HTERT RPE-1 (cell line): ENCODE results near the gene KIFC3.
"Not testable (repeated sequence)": the region's sequence is repeated elsewhere in the genome, so short reads cannot be mapped to it uniquely, and the experiment has no call there.

ENCODE experiments used
- in situ Hi-C: fragments of 300-500 bp; cut with MboI; formaldehyde crosslinking; loops from 4 replicates; pipeline ENCODE4 v1.14.3; 2020; ENCODE audit warnings: low sequenced_read_pairs

KIFC3 gene

GRCh38 chr16:57825298-57826044 is 23.2 kb upstream of the KIFC3 start:
- in situ Hi-C loops, result no loop called here

- in situ Hi-C loops, result no loop called here
Observed at GRCh38 chr16:57824888-57825287, 22.6 kb upstream of the KIFC3 start.

GRCh38 chr16:57823836-57824235 is 21.5 kb upstream of the KIFC3 start:
- in situ Hi-C loops, result no loop called here

- in situ Hi-C loops, result no loop called here
Observed at GRCh38 chr16:57822856-57823255, 20.6 kb upstream of the KIFC3 start.

- in situ Hi-C loops, result no loop called here
Observed at GRCh38 chr16:57822018-57822553, 19.8 kb upstream of the KIFC3 start.

- in situ Hi-C loops, result no loop called here
Observed at GRCh38 chr16:57821149-57821971, 19.1 kb upstream of the KIFC3 start.

- in situ Hi-C loops, result no loop called here
Observed at GRCh38 chr16:57818377-57819064, 16.2 kb upstream of the KIFC3 start.

DNA sequence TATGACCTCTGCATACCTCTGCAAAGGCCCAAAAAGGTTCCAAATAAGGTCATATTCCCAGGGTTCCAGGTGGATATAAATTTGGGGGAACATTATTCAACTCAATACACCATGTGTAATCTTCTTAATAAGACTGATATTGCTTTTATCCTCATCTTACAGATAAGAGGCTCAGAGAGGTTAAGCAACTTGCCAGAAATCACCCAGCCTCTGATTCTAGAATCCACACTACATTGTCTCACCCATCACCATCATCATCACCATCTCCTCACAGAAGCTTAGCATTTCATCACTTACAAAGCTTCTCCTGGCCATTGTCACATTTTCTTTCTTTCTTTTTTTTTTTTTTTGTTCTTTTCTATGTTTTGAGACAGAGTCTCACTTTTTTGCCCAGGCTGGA is 15.4 kb upstream of the KIFC3 start:
- in situ Hi-C loops, result no loop called here

- in situ Hi-C loops, result no loop called here
Observed at GRCh38 chr16:57815987-57816745, 13.9 kb upstream of the KIFC3 start.

GRCh38 chr16:57814896-57815295 is 12.6 kb upstream of the KIFC3 start:
- in situ Hi-C loops, result no loop called here

DNA sequence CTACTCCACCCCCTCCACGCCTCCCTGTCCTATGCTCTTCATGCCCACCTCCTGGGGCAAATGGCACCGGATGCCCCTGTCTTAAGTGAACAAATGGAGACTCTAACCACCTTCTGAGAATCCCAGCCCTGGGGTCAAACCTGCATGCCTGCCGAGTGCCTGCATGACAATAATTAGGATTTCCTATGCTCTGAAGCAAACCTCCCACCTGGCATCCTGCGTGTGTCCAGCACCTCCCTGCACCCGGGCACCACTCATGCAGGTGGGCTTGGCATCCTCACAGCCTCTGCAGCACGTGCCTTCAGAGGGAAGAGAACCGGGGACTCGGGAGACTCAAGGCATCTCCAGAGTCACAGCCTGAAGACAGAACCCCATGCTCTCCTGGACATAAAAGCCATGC is 11.2 kb upstream of the KIFC3 start:
- in situ Hi-C loops, result no loop called here

DNA sequence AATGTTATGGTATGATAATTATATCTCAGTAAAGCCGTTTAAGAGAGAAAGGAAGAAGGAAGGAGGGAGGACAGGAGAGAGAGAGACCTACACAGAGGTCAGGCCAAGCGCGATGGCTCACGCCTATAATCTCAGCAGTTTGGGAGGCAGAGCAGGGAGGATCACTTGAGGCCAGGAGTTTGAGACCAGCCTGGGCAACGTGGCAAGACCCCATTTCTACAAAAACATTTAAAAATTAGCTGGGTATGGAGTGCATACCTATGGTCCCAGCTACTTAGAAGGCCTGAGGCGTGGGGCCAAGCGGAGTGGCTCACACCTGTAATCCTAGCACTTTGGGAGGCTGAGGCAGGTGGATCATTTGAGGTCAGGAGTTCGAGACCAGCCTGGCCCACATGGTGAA is 9.0 kb upstream of the KIFC3 start:
- in situ Hi-C loops, result not testable (repeated sequence)

- in situ Hi-C loops, result no loop called here
Observed at GRCh38 chr16:57810197-57811031, 8.1 kb upstream of the KIFC3 start.

DNA sequence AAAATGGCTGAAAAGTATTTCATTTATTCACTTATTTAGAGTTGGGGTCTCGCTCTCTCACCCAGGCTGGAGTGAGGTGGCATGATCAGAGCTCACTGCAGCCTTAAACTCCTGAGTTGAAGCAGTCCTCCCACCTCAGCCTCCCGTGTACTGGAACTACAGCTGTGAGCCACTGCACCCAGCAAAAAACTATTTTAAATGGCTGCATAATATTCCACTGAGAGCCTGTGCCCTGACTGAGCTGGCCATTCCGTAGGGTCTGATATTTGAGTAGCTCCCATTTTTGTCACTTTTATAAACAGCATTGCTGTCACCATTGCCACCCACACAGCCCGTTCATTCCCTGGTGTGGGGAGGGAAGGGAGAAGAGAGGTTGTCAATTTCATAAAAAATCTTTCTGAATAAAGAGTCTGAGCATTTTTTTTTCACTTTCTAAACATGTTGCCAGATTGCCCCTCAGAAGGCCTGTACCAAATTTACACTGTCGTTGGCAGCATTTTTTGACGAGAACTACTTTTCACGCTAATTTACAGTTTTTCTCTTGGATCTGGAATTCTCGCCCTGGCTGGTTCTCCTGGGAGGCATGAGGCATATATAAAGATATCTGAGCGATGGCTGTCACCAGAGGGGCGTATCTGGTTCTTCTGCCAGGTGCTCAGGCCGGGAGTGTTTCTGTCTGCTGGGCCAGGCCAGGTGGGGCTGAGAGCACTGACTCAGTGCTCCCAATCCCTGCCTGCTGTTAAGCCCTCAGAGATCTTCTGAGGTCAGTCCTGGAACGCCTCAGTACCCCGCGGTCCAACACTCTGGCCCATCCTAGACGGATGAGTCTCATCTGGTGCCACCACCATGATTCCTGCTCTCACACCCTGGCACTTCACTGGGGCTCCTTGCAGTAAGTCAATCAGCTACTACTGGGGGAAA is 7.2 kb upstream of the KIFC3 start:
- in situ Hi-C loops, result no loop called here

- in situ Hi-C loops, result no loop called here
Observed at GRCh38 chr16:57808589-57809228, 6.4 kb upstream of the KIFC3 start.

DNA sequence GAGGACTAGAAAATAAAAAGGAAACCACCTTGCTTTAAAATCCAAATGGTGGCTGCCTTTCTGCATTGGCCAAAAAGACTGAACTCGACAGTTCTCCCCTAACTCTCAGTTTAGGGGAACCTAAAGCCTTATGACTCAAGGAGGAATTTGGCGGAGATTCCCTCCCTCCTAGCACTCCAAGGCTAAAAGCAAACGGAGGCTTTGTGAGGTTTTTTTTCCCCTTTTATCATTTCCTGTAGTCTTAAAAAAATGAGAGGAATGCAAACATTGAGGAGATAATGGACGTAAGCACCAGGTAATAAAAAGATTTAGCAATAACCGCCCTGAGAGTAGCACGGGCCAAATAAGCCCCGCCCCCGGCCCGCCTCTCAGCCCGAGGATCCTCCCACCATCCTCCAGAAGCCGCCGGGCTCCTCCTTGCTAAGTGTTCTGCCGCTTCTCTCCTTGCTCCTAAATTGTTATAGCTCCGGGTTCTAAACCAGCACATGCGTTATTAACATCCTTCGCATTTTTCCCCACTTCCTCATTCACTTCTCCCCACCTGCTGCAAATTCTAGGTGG is 5.8 kb upstream of the KIFC3 start:
- in situ Hi-C loops, result no loop called here

- in situ Hi-C loops, result no loop called here
Observed at GRCh38 chr16:57807252-57807967, 5.1 kb upstream of the KIFC3 start.
